Measurements from ENCODE around the gene CFAP161.

CFAP161 gene

DNA sequence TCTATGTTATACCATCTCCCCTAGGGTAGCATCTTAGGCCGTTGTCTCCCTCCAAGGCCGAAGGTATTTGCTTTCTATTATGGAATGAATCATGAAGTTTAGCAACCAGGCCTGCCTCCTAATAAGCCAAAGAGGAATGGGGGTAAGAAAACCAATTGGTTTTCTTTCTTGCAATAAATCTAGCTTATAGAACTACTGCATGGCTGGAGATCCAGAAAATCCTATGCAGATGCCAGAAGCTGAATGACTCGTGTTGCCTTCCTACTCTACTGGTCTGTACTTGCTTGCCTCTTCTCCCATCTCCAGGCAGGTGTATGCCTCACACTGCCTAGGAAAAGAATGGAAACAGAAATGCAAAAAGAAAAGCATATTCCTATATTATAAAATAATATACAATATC is 31.5 kb downstream of the CFAP161 start:
- TF ChIP-seq, protein P1, sequence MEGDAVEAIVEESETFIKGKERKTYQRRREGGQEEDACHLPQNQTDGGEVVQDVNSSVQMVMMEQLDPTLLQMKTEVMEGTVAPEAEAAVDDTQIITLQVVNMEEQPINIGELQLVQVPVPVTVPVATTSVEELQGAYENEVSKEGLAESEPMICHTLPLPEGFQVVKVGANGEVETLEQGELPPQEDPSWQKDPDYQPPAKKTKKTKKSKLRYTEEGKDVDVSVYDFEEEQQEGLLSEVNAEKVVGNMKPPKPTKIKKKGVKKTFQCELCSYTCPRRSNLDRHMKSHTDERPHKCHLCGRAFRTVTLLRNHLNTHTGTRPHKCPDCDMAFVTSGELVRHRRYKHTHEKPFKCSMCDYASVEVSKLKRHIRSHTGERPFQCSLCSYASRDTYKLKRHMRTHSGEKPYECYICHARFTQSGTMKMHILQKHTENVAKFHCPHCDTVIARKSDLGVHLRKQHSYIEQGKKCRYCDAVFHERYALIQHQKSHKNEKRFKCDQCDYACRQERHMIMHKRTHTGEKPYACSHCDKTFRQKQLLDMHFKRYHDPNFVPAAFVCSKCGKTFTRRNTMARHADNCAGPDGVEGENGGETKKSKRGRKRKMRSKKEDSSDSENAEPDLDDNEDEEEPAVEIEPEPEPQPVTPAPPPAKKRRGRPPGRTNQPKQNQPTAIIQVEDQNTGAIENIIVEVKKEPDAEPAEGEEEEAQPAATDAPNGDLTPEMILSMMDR (conservative IDR thresholded peaks at IDR 0.05; ENCODE audit: low read depth, low read length) = no peak

DNA sequence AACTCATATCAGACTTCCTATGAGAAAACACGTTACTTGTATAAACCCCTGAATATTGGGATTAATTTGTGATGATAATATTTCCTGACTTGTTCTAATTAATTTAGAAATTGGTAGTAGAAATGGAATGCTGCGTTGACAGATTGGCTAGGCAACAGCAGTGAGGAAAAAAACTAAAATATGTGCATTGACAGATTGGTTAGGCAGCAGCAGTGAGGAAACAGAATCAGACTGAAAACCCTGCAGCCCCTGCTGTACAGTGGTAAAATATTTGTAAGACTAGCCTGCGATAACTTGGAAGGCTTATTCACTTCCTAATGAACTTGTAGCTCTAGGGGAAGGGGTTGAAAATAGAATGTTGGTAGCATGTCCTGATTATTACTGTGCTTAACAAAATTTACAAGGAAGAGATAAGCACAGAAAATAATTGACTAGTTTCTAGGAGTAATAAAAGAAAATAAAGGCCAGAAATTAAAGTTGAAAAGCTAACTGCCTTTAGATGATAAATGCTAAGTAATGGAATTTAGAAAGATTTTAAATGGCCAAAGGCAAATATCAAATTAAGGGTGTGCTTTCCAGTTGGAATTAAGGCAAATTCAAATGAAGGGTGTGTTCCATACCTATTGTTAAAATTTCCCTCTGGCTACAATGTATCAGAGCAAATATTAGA is 32.7 kb downstream of the CFAP161 start:
- H3K4me3 ChIP-seq (ENCODE audit: low read depth, low read length) = no peak overlapping the region
- peak; percentile 34 for DNase-seq (ENCODE audit: low read depth)
- TF ChIP-seq, protein P1 (conservative IDR thresholded peaks at IDR 0.05; ENCODE audit: low read depth, low read length) = no peak

More for the DNA sequence above, 31.5 kb downstream of the CFAP161 start:
- no peak for DNase-seq (ENCODE audit: low read depth)
- H3K4me3 ChIP-seq (ENCODE audit: low read depth, low read length) = no peak overlapping the region

DNA sequence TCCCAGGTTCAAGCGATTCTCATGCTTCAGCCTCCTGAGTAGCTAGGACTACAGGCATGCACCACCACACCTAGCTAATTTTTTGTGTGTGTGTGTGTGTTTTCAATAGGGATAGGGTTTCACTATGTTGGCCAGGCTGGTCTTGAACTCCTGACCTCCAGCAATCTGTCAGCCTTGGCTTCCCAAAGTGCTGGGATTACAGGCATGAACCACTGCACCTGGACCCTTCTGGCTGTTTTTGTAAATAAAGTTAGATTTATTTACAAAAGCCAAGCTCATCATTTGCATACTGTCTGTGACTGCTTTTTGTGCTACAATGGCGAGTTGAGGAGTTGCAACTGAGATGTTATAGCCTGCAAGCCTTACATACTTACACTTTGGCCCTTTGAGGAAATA is 34.1 kb downstream of the CFAP161 start:
- TF ChIP-seq, protein P1 (conservative IDR thresholded peaks at IDR 0.05; ENCODE audit: low read depth, low read length) = no peak
- H3K4me3 ChIP-seq (ENCODE audit: low read depth, low read length) = no peak overlapping the region
- no peak for DNase-seq (ENCODE audit: low read depth)

DNA sequence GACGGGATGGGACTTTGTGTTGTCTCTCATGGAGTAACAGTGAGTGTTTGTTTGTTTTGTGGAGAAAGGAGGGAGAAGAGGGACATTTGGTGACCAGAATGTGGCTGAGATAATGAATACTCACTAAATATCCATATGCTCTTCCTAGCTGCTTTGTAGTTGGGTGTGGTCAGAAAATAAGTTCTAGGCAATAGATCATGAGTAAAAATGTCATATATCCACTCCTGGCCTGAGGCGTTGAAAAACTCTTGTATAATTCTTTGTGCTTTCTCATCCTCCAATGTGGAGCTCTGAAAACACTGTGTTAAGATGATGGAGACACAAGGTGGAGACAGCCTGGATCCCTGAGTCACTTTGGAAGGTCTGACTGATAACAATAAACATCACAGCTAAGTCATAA is 34.6 kb downstream of the CFAP161 start:
- TF ChIP-seq, protein P1 (conservative IDR thresholded peaks at IDR 0.05; ENCODE audit: low read depth, low read length) = no peak
- H3K4me3 ChIP-seq (ENCODE audit: low read depth, low read length) = no peak overlapping the region
- no peak for DNase-seq (ENCODE audit: low read depth)

- no peak overlapping the region for H3K4me3 ChIP-seq (ENCODE audit: low read depth, low read length)
- TF ChIP-seq, protein P1 (conservative IDR thresholded peaks at IDR 0.05; ENCODE audit: low read depth, low read length) = no peak
- no peak for DNase-seq (ENCODE audit: low read depth)
Measured at GRCh38 chr15:81170511-81170910, 36.4 kb downstream of the CFAP161 start.

DNA sequence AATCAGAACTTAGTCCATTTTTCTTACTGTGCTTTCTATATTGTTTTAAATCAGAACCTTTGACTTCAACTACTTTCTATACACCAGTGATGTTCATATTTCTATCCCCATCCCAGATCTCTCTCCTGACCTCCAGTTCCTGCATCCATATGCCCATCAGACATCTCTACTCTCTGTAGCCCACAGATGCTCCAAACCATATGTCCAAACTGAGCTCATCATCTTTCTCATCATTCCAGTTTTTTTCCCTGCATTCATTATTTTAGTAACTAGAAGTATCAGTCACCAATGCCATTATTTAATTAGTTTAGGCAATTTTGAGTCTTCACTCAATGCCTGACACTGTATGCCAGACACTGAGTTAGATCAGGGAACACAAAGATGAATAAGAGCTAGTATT is 37.2 kb downstream of the CFAP161 start:
- TF ChIP-seq, protein P1 (conservative IDR thresholded peaks at IDR 0.05; ENCODE audit: low read depth, low read length) = no peak
- H3K4me3 ChIP-seq (ENCODE audit: low read depth, low read length) = no peak overlapping the region
- no peak for DNase-seq (ENCODE audit: low read depth)

GRCh38 chr15:81174125-81174791 is 40.2 kb downstream of the CFAP161 start:
- TF ChIP-seq, protein P1 (conservative IDR thresholded peaks at IDR 0.05; ENCODE audit: low read depth, low read length) = no peak
- H3K4me3 ChIP-seq (ENCODE audit: low read depth, low read length) = no peak overlapping the region
- DNase-seq (ENCODE audit: low read depth) = no peak
